Inflammatory macrophage treated with lipopolysaccharide for 1 hour (primary cell): ENCODE measurements around the gene PRSS23.
"Not testable (repeated sequence)": the region's sequence is repeated elsewhere in the genome, so short reads cannot be mapped to it uniquely, and the experiment has no call there.

Experiments used
- DNase-seq, 2 donors: peaks; one replicate each; pipeline ENCODE4 v3.0.0-alpha.2; 2020 to 2022

The PRSS23 gene

GRCh38 chr11:86815726-86816125, 15.4 kb downstream of the PRSS23 start:
- DNase-seq, result no peak

GRCh38 chr11:86816251-86816726, 15.9 kb downstream of the PRSS23 start:
- no peak for DNase-seq

GRCh38 chr11:86818462-86819192, 18.3 kb downstream of the PRSS23 start:
- peak; percentile 49 to 73 for DNase-seq

GRCh38 chr11:86824139-86824538, 23.8 kb downstream of the PRSS23 start:
- DNase-seq, result not testable (repeated sequence)

- DNase-seq, result not testable (repeated sequence)
These were observed 34.0 kb downstream of the PRSS23 start for GRCh38 chr11:86834376-86834775.

GRCh38 chr11:86844762-86845508, 44.6 kb downstream of the PRSS23 start:
- DNase-seq, result not testable (repeated sequence)

GRCh38 chr11:86848132-86848531, 47.8 kb downstream of the PRSS23 start:
- DNase-seq, result no peak

- DNase-seq, result no peak
These were observed 49.3 kb downstream of the PRSS23 start for GRCh38 chr11:86849679-86850078.
